Left forelimb (tissue), 1 donor: ENCODE measurements around the gene MNAT1.
"Not testable (repeated sequence)": the region's sequence is repeated elsewhere in the genome, so short reads cannot be mapped to it uniquely, and the experiment has no call there.

ENCODE experiments used
- DNase-seq: peaks from one replicate; pipeline ENCODE4 v3.0.0-alpha.2; 2018; ENCODE audit warnings: low spot score

Gene MNAT1

GRCh38 chr14:60805841-60806430 lies 71.4 kb downstream of the MNAT1 start:
- DNase-seq, result no peak

- DNase-seq, result no peak
These were observed 72.7 kb downstream of the MNAT1 start for GRCh38 chr14:60807247-60807646.

GRCh38 chr14:60807971-60808370 lies 73.4 kb downstream of the MNAT1 start:
- no peak for DNase-seq

GRCh38 chr14:60812987-60813386 lies 78.4 kb downstream of the MNAT1 start:
- no peak for DNase-seq

GRCh38 chr14:60815371-60815770 lies 80.8 kb downstream of the MNAT1 start:
- DNase-seq, result no peak

- no peak for DNase-seq
These were observed 82.6 kb downstream of the MNAT1 start for GRCh38 chr14:60817113-60817512.

GRCh38 chr14:60819575-60819974 lies 85.0 kb downstream of the MNAT1 start:
- DNase-seq, result no peak

GRCh38 chr14:60838601-60839000 lies 104.0 kb downstream of the MNAT1 start:
- DNase-seq, result no peak

GRCh38 chr14:60839057-60839456 lies 104.5 kb downstream of the MNAT1 start:
- no peak for DNase-seq

- DNase-seq, result no peak
These were observed 105.1 kb downstream of the MNAT1 start for GRCh38 chr14:60839657-60840056.

- no peak for DNase-seq
These were observed 105.8 kb downstream of the MNAT1 start for GRCh38 chr14:60840313-60840712.

- no peak for DNase-seq
These were observed 111.0 kb downstream of the MNAT1 start for GRCh38 chr14:60845523-60845922.

- DNase-seq, result no peak
These were observed 113.5 kb downstream of the MNAT1 start for GRCh38 chr14:60848066-60848465.

- not testable (repeated sequence) for DNase-seq
These were observed 117.1 kb downstream of the MNAT1 start for GRCh38 chr14:60851692-60852091.

- DNase-seq, result no peak
These were observed 121.5 kb downstream of the MNAT1 start for GRCh38 chr14:60856111-60856510.

GRCh38 chr14:60859525-60859924 lies 125.0 kb downstream of the MNAT1 start:
- DNase-seq, result no peak

GRCh38 chr14:60861545-60862140 lies 127.1 kb downstream of the MNAT1 start:
- no peak for DNase-seq

GRCh38 chr14:60862283-60862682 lies 127.7 kb downstream of the MNAT1 start:
- DNase-seq, result no peak

GRCh38 chr14:60863249-60863648 lies 128.7 kb downstream of the MNAT1 start:
- DNase-seq, result no peak

- no peak for DNase-seq
These were observed 131.0 kb downstream of the MNAT1 start for GRCh38 chr14:60865378-60866127.

GRCh38 chr14:60867503-60868172 lies 133.1 kb downstream of the MNAT1 start:
- no peak for DNase-seq

GRCh38 chr14:60878121-60878520 lies 143.6 kb downstream of the MNAT1 start:
- no peak for DNase-seq

GRCh38 chr14:60878536-60878935 lies 144.0 kb downstream of the MNAT1 start:
- DNase-seq, result no peak
